Common myeloid progenitor, CD34-positive (primary cell): ENCODE data around the gene HHAT.
"Not testable (repeated sequence)": the region's sequence is repeated elsewhere in the genome, so short reads cannot be mapped to it uniquely, and the experiment has no call there.

Experiments used
- CTCF ChIA-PET: fragments of 350-600 bp; sonication (Branson Sonifier 250); formaldehyde crosslinking; loops from one replicate; lab custom pipeline; 2021; ENCODE audit warnings: antibody characterized with exemption; lab: Charles Lee
- POLR2A ChIA-PET: fragments of 350-600 bp; sonication (Branson Sonifier 250); formaldehyde crosslinking; loops from one replicate; lab custom pipeline; 2021; ENCODE audit warnings: antibody characterized with exemption; lab: Charles Lee
- DNase-seq, 3 donors: peaks; one replicate each; pipeline versions ENCODE4 v3.0.0 to v3.0.0-alpha.2; 2013
- H3K27ac ChIP-seq, 2 experiments: 1 replicate in 1 of 2; 2 replicates in 1 of 2; pipeline ENCODE4 v1.7.0; 2013; ENCODE audit warnings: inconsistent platforms in 2 of 2, low read length in 2 of 2, mild to moderate bottlenecking in 2 of 2, low read depth in 1 of 2, moderate library complexity in 1 of 2; ENCODE audit not compliant: severe bottlenecking in 2 of 2, insufficient read depth in 1 of 2, poor library complexity in 1 of 2
- H3K27me3 ChIP-seq, 5 experiments: replicated peaks in 2 of 5; 1 replicate in 3 of 5; 2 replicates in 2 of 5; pipeline versions ENCODE4 v1.6.1 to v1.7.0; 2013; ENCODE audit warnings: low read length in 4 of 5, mild to moderate bottlenecking in 2 of 5, moderate library complexity in 2 of 5, inconsistent platforms in 1 of 5; ENCODE audit not compliant: insufficient read depth in 5 of 5, control insufficient read depth in 4 of 5
- H3K36me3 ChIP-seq, 4 experiments: 1 replicate in 2 of 4; 2 replicates in 2 of 4; pipeline versions ENCODE4 v1.6.1 to v1.7.0; 2013; ENCODE audit warnings: low read length in 3 of 4, control low read depth in 1 of 4, mild to moderate bottlenecking in 1 of 4; ENCODE audit not compliant: control insufficient read depth in 4 of 4, insufficient read depth in 4 of 4
- H3K4me1 ChIP-seq, 4 experiments: 1 replicate in 3 of 4; 2 replicates in 1 of 4; pipeline versions ENCODE4 v1.6.1 to v1.7.1; 2013; ENCODE audit warnings: low read length in 3 of 4, mild to moderate bottlenecking in 3 of 4, control low read depth in 1 of 4, inconsistent platforms in 1 of 4, moderate library complexity in 1 of 4; ENCODE audit not compliant: control insufficient read depth in 4 of 4, insufficient read depth in 4 of 4; ENCODE audit errors: control extremely low read depth in 1 of 4
- H3K4me3 ChIP-seq, 7 experiments: 1 replicate in 4 of 7; 2 replicates in 3 of 7; pipeline versions ENCODE4 v1.5.1 to v1.7.0; 2013; ENCODE audit warnings: mild to moderate bottlenecking in 7 of 7, low read length in 6 of 7, moderate library complexity in 6 of 7, inconsistent platforms in 2 of 7, low read depth in 2 of 7, control low read depth in 1 of 7; ENCODE audit not compliant: insufficient read depth in 4 of 7, control insufficient read depth in 1 of 7; ENCODE audit errors: extremely low read depth in 1 of 7
- H3K9me3 ChIP-seq, 5 experiments: 1 replicate in 4 of 5; 2 replicates in 1 of 5; pipeline versions ENCODE4 v1.6.1 to v1.7.1; 2013; ENCODE audit warnings: low read length in 4 of 5, mild to moderate bottlenecking in 2 of 5, inconsistent platforms in 1 of 5, low read depth in 1 of 5, moderate library complexity in 1 of 5; ENCODE audit not compliant: control insufficient read depth in 4 of 5, insufficient read depth in 2 of 5; ENCODE audit errors: control extremely low read depth in 1 of 5
- WGBS: methylation state at CpG from one replicate; pipeline ENCODE4 v1.1.5; 2013; ENCODE audit not compliant: insufficient coverage; 5-methylcytosine and 5-hydroxymethylcytosine counted together

HHAT gene

DNA sequence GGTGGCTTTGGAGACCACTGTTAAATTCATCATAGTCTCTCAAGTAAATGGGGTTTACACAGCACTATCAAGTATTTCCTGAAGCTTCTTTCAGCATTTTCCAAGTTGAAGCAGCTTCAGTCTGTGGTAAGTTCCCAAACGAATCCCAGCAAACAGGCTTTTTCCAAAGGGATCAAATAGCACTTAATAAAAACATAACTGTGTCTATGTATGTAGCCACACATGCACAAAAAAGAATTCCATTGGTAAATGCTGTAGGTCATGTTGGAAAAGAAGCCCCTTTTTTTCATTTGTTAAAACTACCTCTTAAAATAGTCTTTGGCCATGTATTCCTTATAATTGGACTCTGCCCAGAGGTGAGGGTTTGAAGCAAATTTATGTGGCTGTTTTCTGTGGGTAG, 69.8 kb downstream of the HHAT start:
- Histone ChIP-seq H3K9me3 (peaks cover 0 to 4% (median 0%) of the 10 kb centered on the region in 5 experiments), H3K27ac (no peak overlapping the region), H3K4me1 (no peaks in the 10 kb centered on the region), H3K36me3 (peaks cover 0 to 3% (median 0%) of the 10 kb centered on the region in 4 experiments), H3K27me3 (no peaks in the 10 kb centered on the region), H3K4me3 (no peak overlapping the region)
- POLR2A ChIA-PET: no interaction called here
- CTCF ChIA-PET: no interaction called here
- WGBS: no CpG with 5 or more reads among the region's 1 CpG
- no peak for DNase-seq

DNA sequence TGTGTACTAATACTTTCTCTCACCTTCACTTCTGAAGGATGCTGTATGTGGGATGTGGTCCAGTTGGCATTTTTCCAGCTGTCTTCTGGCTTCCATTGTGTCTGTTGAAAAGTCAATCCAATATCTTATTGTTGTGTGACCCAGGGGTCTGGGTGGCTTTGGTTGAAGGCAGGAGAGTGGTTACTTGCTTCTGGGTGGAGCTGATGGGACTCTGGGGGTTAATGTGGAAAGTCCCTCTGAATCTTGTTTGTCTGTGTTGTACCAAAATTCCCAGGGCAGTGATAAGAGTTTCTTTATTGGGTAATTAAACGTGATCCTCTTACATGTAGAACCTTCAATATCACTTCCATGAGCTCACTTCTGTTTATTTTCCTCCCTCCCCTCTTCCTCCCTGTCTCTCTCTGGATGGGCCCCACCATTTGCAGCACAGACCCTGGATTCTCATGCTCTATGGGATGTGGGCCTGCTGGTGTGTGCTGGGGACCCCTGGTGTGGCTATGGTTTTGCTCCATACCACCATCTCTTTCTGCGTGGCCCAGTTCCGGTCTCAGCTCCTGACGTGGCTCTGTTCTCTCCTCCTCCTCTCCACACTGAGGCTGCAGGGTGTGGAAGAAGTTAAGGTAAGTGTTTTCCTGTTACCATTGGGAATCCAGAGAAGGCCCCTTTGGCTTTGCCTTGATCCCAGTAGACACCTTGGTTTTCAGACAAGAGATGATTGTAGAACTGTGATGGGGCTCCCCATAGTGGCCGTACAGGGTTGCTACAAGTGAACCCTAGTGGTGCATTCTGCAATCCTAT, 71.5 kb downstream of the HHAT start:
- Histone ChIP-seq H3K27me3 (no peaks in the 10 kb centered on the region), H3K4me1 (no peaks in the 10 kb centered on the region), H3K36me3 (peaks cover 0 to 3% (median 0%) of the 10 kb centered on the region in 4 experiments), H3K4me3 (no peak overlapping the region), H3K9me3 (peaks cover 0 to 4% (median 0%) of the 10 kb centered on the region in 5 experiments), H3K27ac (no peak overlapping the region)
- peak; percentile 32 to 53 (median 42) for DNase-seq
- ChIA-PET CTCF (interaction anchor here (0.6 to 1.3 kb wide), 6 partner anchors 34 to 733 kb away, joined by 3 to 9 read pairs (median 3); no protein-coding TSS in a partner anchor), POLR2A (no interaction called here)
- WGBS: 40% methylated on average over 2 of the region's 5 CpGs

- H3K27me3 ChIP-seq: no peaks in the 10 kb centered on the region
- no peaks in the 10 kb centered on the region for H3K4me1 ChIP-seq
- H3K4me3 ChIP-seq: no peak overlapping the region
- no peak overlapping the region for H3K27ac ChIP-seq
- POLR2A ChIA-PET: no interaction called here
- DNase-seq: no peak
- CTCF ChIA-PET: interaction anchor here (0.9 to 2.5 kb wide), 8 partner anchors 14 to 734 kb away, joined by 3 to 8 read pairs (median 3); no protein-coding TSS in a partner anchor
- H3K36me3 ChIP-seq: peaks cover 0 to 3% (median 0%) of the 10 kb centered on the region in 4 experiments
- no CpG with 5 or more reads among the region's 1 CpG for WGBS
- no peaks in the 10 kb centered on the region for H3K9me3 ChIP-seq
Measured at GRCh38 chr1:210402560-210402959, 73.9 kb downstream of the HHAT start.

- Histone ChIP-seq H3K36me3 (peaks cover 0 to 3% (median 0%) of the 10 kb centered on the region in 4 experiments), H3K4me3 (no peak overlapping the region), H3K9me3 (no peaks in the 10 kb centered on the region), H3K4me1 (no peaks in the 10 kb centered on the region), H3K27ac (no peak overlapping the region), H3K27me3 (no peaks in the 10 kb centered on the region)
- POLR2A ChIA-PET: no interaction called here
- DNase-seq: no peak
- CTCF ChIA-PET: interaction anchor here (0.7 to 4.5 kb wide), 9 partner anchors 9 to 730 kb away, joined by 3 to 26 read pairs (median 4); partner anchors contain the start of gene KCNH1
- 98% methylated on average over 4 of the region's 4 CpGs for WGBS
Measured at GRCh38 chr1:210405316-210405715, 76.6 kb downstream of the HHAT start.

- 95% methylated on average over 2 of the region's 2 CpGs for WGBS
- CTCF ChIA-PET: interaction anchor here (0.6 to 4.5 kb wide), 12 partner anchors 11 to 1070 kb away, joined by 3 to 26 read pairs (median 4); partner anchors contain the start of gene KCNH1
- H3K9me3 ChIP-seq, POLR2A ChIA-PET, H3K36me3 ChIP-seq, DNase-seq, H3K27me3 ChIP-seq, H3K4me1 ChIP-seq, H3K4me3 ChIP-seq, H3K27ac ChIP-seq: not testable (repeated sequence)
Measured at GRCh38 chr1:210406341-210406740, 77.6 kb downstream of the HHAT start.

- ChIA-PET CTCF (interaction anchor here (0.7 to 4.5 kb wide), 11 partner anchors 10 to 730 kb away, joined by 3 to 26 read pairs (median 4); partner anchors contain the start of gene KCNH1), POLR2A (no interaction called here)
- WGBS: 56% methylated on average over 7 of the region's 9 CpGs
- no peaks in the 10 kb centered on the region for H3K4me1 ChIP-seq
- H3K4me3 ChIP-seq: no peak overlapping the region
- no peak overlapping the region for H3K27ac ChIP-seq
- peak; percentile 54 to 78 (median 66) for DNase-seq
- H3K27me3 ChIP-seq: no peaks in the 10 kb centered on the region
- H3K36me3 ChIP-seq: peaks cover 0 to 4% (median 1%) of the 10 kb centered on the region in 4 experiments
- no peaks in the 10 kb centered on the region for H3K9me3 ChIP-seq
Measured at GRCh38 chr1:210407207-210407886, 78.6 kb downstream of the HHAT start.
